HK-2 (cell line): Measurements from ENCODE around the gene RUVBL1.

Experiments
- DNase-seq: peaks from one replicate; pipeline ENCODE4 v3.0.0-alpha.2; 2018; ENCODE audit not compliant: unreplicated experiment

The RUVBL1 gene

DNA sequence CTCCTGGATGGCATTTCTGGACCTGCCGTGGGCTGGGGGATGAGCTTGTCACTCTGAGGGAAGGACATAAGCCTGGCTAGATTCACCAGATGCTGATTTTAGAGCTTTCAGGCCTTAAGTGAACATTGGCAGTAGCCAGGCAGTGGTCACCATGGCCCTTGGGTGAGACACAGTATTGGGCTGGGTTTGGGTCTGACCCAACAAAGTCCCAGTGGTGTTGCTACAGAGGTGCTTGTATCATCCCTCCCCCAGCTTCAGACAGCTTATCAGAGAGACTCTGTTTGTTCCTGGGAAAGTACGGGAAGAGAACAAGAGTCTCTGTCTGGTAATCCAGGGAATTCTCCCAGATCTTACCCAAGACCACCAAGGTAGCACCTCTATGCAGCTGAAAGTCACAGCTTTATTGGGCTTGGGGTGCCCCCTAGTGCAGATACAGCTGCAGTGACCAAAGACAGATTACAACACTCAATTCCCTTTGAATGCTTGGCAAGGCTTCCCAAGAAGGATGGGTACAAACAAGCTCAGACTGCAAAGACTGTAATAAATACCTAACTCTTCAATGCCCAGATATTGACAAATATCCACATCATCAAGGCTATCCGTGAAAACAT, 9.8 kb upstream of the RUVBL1 start:
- peak; percentile 43 for DNase-seq

DNA sequence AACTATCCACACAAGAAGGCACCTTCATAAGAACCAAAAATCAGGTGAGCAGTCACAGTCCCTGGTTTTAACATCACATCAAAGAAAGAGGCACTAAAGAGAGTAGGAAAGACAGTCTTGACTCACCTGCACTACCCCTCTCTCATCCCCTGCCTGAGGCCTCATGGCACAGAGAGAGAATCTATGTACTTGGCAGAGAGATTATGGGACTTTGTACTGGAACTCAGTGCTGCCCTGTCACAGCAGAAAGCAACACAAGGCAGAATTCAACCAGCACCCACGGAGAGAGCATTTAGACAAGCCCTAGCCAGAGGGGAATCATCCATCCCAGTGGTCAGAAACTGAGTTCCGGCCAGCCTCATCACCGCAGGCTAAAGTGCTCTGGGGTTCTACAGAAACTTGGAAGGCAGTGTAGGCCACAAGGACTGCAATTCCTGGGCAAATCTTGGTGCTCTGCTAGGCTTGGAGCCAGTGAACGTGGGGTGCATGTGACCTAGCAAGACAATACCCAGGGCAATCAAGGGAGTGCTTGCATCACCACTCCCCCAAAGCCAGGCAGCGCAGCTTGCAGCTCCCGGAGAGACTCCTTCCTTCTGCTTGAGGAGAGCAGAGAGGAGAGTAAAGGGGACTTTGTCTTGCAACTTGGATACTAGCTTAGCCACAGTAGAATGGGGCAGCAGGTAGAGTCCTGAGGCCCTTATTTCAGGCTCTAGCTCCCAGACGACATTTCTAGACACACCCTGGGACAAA, 8.5 kb upstream of the RUVBL1 start:
- DNase-seq = no peak

DNA sequence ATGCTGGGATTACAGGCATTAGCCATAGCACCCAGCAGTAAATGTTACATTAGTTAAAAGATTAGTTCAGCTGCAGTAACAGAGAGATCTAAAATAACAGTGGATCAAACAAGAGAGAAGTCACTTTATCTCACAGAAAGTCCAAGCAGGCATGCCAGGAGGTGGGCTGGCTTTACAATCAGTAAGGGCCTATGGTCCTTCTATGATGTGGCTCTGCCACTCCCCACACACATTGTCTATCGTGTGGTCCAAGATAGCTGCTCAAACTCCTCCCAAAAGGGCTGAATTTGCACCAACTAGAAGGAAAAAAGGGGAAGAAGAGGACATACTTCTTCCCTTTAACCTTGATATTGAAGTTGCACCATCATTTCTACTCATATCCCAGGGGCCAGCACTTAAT, 4.6 kb upstream of the RUVBL1 start:
- DNase-seq = no peak

DNA sequence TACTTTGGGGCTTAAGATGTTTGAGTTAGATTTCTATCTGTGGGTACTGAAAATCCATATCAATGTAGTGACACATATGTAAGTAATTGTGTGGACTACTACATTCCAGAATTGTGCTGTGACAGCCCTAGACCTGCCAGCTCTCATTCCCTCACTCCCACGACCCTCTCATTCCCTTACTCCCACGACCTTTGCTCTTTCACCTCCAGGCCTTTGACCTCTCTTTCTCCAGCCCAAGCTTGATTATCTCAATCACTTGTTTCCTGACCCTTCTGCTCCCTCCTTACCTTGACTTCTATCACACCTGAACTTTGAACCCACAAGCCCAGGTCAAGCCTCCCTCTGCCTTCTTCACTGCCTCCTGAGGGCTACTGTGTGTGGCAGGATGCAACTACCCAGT, 3.6 kb upstream of the RUVBL1 start:
- DNase-seq = no peak

DNA sequence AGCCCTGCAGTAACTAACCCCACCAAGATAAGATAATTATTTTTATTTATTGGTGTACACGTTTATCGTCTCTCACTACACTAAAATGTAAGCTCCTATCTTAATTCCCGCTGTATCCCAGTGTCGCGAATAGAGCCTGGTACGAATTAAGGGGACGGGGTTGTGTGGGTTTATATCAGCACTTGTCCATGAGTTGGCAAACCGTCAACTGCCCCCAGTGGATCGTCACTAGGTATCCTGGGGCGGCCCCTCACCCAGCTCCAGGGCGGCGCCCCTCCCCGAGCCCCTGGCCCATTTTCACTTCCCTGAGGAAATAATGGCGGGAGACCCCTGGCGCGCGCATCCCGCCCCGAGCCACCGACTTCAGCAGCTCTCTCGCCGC, 465 bp downstream of the RUVBL1 start:
- peak; percentile 12 for DNase-seq

DNA sequence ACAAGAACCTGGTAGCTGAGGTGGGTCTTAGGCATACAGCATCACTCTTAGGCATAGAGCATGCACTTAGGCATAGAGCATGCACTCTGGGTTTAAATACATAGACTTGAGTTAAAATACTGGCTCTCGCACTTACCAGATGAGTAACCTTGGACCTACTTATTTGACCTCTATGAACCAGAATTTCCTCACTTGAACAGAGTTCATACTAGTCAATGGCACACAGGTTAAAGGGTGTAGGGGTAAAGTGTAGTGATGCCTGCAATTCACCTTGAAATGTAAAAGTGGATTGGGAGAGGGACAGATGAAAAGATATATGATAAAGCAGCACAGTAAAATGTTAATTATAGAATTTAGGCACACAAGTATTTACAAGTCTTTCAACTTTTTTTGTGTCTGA, 1.6 kb downstream of the RUVBL1 start:
- no peak for DNase-seq

DNA sequence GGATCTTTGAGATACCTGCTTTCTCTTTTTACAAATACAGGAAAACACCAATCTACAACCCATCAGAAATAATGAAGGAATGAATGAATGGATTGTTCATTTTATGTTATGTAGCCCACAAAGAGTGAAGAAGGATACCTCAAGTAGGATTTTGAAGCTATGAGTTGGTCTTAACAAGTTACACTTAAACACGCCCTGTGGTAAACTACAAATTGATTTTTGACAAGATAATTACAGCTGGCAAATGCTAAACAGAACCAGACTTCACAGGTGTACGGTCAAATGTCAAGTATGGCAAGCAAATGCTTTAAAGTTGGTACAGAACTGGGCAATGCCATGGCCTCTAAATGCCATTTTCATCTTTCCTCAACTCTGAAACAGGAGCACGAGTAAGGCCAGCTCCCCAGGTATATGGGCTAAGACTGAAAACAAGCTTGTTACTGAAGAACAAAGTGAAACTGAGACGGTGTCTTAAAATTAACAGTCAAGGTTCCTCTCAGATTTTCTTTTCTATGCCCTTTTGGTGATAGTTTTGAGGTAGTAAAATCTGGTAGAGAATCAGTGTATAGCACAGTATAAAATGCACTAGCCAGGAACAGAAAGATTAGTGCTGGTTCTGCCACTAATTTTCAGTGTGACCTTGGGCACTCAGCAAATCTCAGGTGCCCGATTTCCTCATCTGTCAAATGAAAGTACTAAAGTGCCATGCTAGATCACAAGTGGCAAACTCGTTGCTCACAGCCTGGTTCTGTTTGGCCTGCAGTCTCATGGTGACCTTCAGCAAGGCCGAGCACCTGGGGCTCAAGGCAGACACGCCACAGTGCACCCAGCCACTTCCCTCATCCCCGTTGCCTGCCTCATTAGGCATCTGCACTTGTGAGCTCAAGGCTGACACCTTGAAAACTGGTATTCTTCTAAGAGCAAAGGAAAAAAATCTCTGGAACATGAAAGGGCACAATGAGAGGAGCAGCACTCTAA, 9.5 kb downstream of the RUVBL1 start:
- no peak for DNase-seq

DNA sequence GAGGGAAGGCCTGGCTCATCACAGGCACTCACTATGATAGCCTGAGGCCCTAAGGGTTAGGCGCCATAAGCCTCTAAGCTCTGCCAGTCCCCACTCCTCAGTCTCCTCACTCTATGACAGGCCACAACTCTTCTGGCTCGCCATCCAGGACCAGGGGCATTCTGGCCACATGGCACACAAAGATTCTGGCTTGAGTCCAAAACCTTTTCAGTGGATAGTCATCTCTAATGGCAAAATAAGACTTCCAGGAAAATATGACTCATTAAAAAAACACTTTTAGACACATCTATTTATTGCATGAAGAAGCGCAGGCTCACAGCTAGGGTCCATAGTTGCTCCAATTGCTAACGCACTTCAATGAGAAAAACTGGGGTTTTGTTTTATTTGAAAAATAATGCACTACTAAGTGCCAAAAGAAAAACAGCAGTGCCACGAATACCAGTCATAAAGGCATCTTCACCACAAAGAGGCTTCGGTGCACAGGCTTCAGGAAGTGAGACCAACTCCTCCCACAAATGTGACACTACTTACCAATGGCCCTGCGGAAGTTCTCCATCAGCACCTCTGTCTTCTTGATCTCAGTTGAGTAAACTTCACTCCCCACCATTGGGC, 11.1 kb downstream of the RUVBL1 start:
- peak; percentile 49 for DNase-seq

DNA sequence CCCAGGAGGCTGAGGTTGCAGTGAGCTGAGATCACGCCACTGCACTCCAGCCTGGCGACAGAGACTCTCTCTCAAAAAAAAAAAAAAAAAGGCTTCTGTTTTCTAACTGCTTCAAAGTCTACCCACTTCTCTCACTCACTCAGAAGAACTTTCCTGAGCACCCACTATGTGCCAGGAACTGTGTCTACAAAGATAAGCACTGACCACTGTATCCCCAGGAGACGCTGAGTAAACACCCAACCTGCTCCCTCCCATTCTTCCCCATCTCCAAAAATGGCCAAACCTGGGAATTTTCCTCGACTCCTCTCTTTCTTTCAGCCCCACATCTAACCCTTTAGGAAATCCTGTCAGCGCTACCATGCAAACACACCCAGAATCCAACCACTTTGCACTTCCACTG, 12.5 kb downstream of the RUVBL1 start:
- no peak for DNase-seq

DNA sequence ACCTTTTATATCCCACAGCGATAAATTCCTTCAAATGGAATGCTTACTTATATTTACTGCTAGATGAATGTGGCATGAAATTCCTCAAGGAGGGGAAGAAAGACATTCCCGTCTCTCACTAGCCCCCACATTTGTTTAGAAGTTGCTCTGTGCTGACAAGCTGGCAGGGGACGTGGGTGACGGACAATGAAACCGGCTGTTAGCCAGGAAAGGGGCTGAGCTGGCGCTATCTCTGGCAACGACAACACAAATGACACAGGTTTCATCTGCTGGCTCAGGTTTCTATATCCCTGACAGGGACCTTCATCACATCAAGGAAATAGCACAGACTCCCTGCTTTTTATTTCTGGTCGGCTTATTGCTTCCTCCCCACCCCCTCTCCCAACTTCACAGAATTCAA, 15.8 kb downstream of the RUVBL1 start:
- no peak for DNase-seq

DNA sequence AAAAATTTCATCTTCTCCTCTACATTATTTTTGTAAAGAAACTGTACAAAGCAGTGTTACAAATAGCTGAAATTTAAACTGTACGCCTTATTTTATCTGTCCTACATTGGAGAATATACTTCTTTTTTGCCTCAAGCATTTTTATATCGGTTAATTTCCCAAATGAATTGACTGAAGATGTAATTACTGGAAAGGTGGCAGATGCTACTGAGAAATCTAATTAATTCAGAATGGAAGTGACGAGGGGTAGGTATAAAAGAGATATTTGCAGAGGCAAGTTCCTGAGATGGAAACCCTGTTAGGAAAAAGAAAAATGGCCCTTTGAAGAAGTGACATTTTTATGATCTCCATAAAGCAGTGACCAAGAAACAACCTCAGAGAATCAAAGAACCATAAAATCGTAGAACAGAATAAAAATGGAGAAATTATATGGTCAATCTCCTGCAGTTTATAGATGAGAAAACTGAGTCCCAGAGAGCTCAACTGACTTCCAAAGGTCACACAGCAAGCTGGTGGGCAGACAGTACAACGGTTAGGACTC, 20.4 kb downstream of the RUVBL1 start:
- DNase-seq = no peak

DNA sequence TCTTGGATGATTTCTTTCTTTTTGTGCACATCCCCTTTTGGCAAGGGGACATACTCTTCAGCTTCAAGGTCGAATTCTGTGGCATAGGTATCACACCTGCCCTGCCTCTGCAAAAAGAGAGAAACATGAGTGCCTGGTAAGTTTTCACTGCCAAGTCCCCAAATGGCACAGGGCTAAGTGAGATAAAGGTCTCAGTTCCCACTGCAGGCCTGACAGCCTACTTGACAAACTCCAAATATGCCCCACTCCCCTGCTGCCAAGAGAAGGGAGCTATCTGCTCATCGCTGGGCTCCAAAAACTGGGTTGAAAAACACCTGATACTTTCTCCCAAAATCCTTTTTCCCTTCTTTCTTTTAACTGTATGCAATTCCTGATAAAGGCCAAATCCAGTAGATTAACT, 23.0 kb downstream of the RUVBL1 start:
- DNase-seq = no peak

DNA sequence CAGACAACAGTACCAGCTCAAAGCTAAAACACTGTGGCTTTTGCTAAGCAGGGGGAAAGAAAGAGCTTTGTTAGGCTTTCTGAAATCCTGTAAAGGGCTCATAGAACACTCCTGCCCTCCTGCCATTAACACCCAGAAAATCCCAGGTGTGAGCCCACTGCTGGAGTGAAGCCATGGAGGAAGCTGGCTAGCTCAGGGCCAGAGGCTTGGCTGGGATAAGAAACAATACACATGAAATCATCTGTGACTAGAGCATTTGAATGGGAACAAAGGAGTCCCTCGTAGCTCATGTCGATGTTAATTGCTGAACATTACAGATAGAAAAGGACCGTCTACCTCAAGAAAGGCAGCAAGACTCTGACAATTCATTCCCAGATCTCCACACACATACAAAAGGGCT, 23.5 kb downstream of the RUVBL1 start:
- no peak for DNase-seq

DNA sequence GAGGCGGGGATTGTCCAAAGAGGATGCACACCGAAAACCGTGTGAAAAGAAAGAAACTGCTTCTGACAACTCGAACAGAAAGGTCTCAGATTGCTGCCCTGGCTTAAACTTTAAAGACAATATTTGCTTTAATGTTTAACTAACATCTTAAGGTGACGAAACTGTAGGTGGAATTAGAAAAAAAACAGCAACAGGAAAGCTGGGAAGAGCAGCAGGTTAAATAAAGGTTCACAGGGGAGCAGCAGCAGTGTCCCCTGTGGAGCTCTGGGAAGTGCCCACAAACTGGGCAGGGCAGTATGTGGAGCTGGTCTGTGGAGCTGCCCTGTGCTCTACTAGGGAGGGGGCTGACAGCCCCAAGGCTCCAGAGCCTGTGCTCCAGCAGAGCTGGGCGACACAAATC, 25.4 kb downstream of the RUVBL1 start:
- no peak for DNase-seq

DNA sequence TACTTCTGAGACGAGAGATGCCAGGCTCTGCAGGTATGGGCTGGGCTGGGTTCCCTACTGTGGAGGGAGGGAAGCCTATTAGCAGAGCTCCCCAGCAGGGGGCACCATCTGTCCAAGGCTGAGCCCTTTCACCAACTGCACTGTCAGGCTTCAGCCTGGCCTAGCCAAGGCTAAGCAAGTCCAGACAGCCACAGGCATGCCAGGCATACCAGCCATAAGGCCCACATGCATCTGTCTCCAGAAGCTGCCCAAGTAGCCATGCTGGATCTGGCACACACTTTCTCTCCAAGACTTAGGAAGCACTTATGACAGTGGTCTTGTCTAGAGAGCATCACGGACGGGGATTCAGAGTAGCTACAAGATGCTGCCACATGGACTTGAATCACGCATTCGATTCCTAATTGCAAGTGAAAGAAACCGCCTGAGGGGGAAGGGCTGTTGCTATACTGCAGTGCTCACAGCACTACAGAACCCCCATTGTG, 28.3 kb downstream of the RUVBL1 start:
- peak; percentile 85 for DNase-seq

DNA sequence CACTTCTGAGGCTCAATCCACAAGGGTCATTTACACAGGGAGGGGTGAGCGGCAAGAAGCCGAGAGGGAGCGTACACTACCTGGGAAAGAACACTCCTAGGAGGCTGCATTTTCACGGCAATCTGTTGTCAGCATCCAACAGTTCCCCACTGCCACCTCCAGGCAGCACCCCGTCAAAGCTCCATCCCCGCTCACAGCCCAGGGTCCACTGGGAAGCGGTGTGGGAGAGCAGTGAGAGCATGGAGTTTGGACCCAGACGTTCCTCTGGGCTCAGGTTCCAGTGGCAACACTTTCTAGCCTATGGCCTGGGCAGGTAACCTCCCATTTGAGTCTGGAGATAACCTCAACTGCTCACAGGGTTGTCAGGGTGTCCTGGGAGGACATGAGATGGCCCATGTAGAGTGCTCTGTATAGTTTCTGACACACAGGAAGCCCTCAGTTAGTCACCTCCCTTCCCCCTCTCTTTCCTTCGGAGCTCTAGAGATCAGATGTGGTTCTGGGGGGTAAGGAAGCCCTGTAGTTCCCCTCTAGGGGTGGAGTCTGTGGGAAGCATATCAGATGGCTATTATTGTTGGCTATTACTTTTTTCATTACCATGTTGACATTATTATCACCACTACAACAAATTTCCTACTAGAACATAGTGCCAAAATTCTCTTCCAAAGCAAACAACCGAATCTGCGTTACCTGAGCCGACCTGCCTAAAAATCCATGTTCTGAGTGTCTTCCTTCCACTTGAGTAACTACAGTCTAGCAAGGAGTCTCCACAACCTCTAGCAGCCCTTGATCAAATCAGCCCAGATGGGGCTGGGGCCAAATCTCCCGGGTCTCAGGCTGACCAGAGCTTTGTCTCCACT, 29.1 kb downstream of the RUVBL1 start:
- DNase-seq = no peak

DNA sequence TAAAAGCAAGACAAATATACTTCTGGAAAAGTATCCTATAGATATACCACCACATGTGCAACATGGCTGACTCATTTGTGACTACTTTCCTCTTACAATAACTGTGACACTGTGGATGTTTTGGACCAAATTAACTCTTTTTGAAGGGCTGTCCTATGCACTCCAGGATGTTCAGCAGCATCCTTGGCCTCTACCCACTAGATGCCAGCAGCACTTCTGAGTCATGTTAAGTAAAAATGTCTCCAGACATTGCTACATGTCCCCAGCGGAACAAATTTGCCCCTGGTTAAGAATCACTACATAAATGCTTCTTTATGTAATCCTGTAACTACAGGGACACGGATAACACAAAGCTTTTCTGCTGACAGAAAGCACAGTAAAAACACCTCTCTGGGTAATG, 32.0 kb downstream of the RUVBL1 start:
- no peak for DNase-seq

DNA sequence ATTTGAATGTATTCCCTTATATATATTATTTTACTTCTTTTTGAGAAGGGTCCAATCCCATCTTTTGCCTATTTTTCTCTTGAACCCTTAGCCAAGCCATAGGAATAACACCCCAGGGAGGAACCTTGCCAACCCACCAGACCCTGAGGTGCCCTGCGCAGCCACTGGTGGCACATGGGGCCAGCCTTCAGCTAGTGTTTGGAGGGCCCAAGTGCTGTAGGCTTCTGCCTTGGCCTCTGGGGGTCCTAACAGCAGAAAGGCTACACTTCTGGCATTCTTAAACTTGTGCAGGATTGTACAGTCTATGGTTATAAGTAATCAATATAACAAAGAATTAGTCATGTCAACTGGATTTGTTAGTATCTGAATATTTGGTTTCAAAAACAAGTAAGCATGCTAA, 34.5 kb downstream of the RUVBL1 start:
- no peak for DNase-seq

DNA sequence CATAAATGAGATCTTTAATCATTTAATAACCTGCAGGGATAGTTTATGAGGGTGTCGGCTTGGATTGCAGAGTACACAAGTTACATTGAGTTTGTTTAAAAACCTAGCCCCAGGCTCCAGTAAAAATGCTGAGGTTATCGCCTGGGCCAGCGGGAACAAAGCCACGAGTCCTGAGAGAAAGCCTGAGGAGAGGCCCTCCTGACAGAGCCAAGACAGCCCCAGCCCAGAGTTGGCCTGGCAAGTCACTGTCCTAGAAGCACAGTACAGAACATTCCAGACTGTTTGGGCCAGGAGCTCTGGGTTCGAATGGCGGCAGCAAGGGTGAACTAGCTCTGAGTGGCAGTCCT, 39.0 kb downstream of the RUVBL1 start:
- DNase-seq = no peak

DNA sequence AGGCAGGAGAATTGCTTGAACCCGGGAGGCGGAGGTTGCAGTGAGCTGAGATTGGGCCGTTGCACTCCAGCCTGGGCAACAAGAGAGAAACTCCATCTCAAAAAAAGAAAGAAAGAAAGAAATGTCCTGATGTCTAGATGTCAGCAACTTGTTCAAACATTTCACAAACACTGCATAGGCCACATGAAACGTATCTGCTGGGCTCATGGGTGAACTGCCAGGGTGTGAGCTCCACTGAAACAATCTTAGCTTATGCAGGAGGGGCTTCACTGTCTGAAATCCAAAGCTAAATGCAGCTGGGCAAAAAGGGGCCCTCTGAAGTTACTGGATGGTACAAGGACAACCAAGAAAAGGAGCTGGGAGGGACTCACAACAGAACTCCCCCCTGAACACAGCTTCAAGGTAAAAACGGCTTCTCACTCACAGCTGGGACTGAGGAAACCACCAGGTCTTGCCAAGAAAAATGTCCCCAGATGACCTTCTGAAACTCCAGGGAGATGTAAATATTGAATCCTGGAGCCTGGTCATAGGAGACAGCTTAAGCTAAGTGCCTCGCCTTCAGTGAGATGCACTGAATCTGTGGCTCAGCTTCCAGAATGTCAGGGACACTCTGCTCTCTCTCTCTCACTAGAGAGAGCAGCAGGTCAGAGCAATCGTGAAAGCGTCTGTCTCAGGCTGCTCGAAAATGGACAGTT, 39.5 kb downstream of the RUVBL1 start:
- DNase-seq = no peak
